Osteocyte (in vitro differentiated cells): ENCODE measurements around the gene RHBDL3. TPM values are rescaled to one million over a fixed set of nuclear protein-coding genes. Genes with fewer than 3 reads are reported as not detected.

Source experiments
- DNase-seq: peaks from one replicate; pipeline ENCODE4 v3.0.0; 2021; ENCODE audit warnings: mixed read lengths; ENCODE audit not compliant: unreplicated experiment; ENCODE audit errors: extremely low spot score
- H3K27ac Mint-ChIP-seq: one replicate; pipeline ENCODE4 v1.8.0; 2021; ENCODE audit warnings: mild to moderate bottlenecking, mixed read lengths; ENCODE audit not compliant: unreplicated experiment
- H3K27me3 Mint-ChIP-seq: one replicate; pipeline ENCODE4 v1.8.0; 2021; ENCODE audit warnings: mixed read lengths; ENCODE audit not compliant: unreplicated experiment
- H3K36me3 Mint-ChIP-seq: one replicate; pipeline ENCODE4 v1.8.0; 2021; ENCODE audit warnings: mixed read lengths; ENCODE audit not compliant: unreplicated experiment
- H3K4me1 Mint-ChIP-seq: one replicate; pipeline ENCODE4 v1.8.0; 2021; ENCODE audit warnings: mixed read lengths; ENCODE audit not compliant: unreplicated experiment
- H3K4me3 Mint-ChIP-seq: one replicate; pipeline ENCODE4 v1.8.0; 2021; ENCODE audit warnings: mild to moderate bottlenecking, moderate library complexity, mixed read lengths; ENCODE audit not compliant: unreplicated experiment
- H3K9me3 Mint-ChIP-seq: one replicate; pipeline ENCODE4 v1.8.0; 2021; ENCODE audit warnings: mixed read lengths; ENCODE audit not compliant: unreplicated experiment
- CTCF ChIP-seq: fragments of 200-600 bp; sonication (generic); IDR thresholded peaks from 2 replicates; pipeline ENCODE4 v1.5.0; 2021; ENCODE audit warnings: antibody characterized with exemption, mild to moderate bottlenecking, moderate library complexity
- total RNA-seq: library from RNA; stranded (reverse); gene quantifications from 2 replicates; pipeline ENCODE4 v1.2.1, GENCODE V29; 2021

The RHBDL3 gene
- total RNA-seq, 1 donor from 2014 or later = 0.11 TPM

- DNase-seq = no peak
- Mint-ChIP-seq H3K27me3 (peaks cover 15% of the 10 kb centered on the region), H3K27ac (no peak overlapping the region), H3K4me1 (peaks cover 12% of the 10 kb centered on the region), H3K9me3 (no peaks in the 10 kb centered on the region), H3K4me3 (no peak overlapping the region), H3K36me3 (no peaks in the 10 kb centered on the region)
- TF ChIP-seq CTCF = no peak
Measured at GRCh38 chr17:32277284-32277683, 11.7 kb downstream of the RHBDL3 start.

DNA sequence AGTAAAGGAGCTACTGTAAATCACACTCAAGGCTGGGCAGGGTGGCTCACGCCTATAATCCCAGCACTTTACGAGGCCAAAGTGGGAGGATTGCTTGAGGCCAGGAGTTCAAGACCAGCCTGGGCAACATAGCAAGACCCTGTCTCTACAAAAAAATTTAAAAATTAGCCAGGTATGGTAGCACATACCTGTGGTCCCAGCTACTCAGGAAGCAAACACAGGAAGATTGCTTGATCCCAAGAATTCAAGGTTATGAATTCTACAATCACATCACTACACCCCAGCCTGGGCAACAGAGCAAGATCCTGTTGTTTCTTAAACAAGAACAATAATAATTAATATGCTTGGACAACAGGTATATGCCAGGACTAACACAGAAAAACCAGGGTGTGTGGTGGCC, 13.2 kb downstream of the RHBDL3 start:
- TF ChIP-seq CTCF = no peak
- Mint-ChIP-seq H3K36me3 (no peaks in the 10 kb centered on the region), H3K4me3 (no peak overlapping the region), H3K27me3 (peaks cover 9% of the 10 kb centered on the region), H3K27ac (no peak overlapping the region), H3K9me3 (no peaks in the 10 kb centered on the region), H3K4me1 (peaks cover 15% of the 10 kb centered on the region)
- no peak for DNase-seq

- Mint-ChIP-seq H3K9me3 (no peaks in the 10 kb centered on the region), H3K27ac (no peak overlapping the region), H3K27me3 (peaks cover 13% of the 10 kb centered on the region), H3K36me3 (no peaks in the 10 kb centered on the region), H3K4me3 (no peak overlapping the region), H3K4me1 (peaks cover 11% of the 10 kb centered on the region)
- no peak for TF ChIP-seq CTCF
- DNase-seq = no peak
Measured at GRCh38 chr17:32279891-32280716, 14.5 kb downstream of the RHBDL3 start.

DNA sequence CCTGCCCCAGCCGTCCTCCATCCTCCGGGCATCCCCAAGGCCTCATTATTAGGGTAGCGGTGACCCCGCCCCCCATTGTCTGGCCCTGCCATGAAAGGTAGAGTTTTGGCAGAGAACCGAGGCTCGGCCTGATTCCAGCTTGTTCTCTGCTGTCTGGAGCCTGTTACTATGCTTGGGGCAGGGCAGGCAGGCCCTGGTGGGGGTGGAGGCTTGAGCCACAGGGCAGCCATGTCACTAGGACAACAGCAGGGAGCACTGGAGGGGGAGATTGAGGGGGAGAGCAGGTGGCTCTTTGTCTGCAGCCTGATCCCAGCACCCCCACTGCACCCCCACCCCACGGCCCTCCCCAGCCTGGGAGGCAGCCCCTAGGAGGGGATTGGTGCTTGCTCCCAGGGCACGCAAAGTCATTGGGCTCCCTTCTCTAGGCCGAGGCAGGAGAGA, 15.4 kb downstream of the RHBDL3 start:
- H3K4me1 Mint-ChIP-seq = peaks cover 5% of the 10 kb centered on the region
- no peak overlapping the region for H3K4me3 Mint-ChIP-seq
- H3K27ac Mint-ChIP-seq = no peak overlapping the region
- no peaks in the 10 kb centered on the region for H3K9me3 Mint-ChIP-seq
- no peak for TF ChIP-seq CTCF
- no peak for DNase-seq
- peaks cover 13% of the 10 kb centered on the region for H3K27me3 Mint-ChIP-seq
- H3K36me3 Mint-ChIP-seq = no peaks in the 10 kb centered on the region

DNA sequence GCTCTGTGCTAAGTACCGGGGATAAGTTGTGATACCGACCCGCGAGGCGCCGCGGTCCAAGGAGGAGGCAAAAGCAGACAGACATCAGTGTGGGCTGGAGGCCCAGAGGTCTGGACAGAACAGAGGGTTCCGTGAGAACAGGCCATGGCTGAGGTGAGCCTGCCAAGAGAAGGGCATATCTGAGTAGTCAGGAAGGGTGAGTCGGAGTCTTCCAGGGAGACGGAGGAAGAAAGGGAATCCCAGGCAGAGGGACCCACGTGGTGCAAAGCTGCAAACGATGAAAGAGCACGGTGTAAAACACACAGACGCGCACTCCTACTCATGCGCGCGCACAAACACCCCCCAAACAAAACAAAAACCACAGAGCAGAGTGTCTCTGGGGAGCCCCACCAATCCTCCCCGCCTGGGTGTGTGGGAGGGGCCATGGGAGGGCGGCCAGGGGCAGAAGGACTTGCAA, 18.1 kb downstream of the RHBDL3 start:
- no peak overlapping the region for H3K4me3 Mint-ChIP-seq

More for the DNA sequence above, 18.1 kb downstream of the RHBDL3 start:
- no peak for DNase-seq
- no peak for TF ChIP-seq CTCF
- Mint-ChIP-seq H3K27ac (no peak overlapping the region), H3K27me3 (peaks cover 13% of the 10 kb centered on the region), H3K4me1 (peaks cover 4% of the 10 kb centered on the region), H3K9me3 (no peaks in the 10 kb centered on the region), H3K36me3 (no peaks in the 10 kb centered on the region)
